Stimulated activated CD4-positive, alpha-beta T cell treated with anti-CD3 and anti-CD28 coated beads, Interleukin-4, amount 100 ng/mL, for 24 hours (primary cell): ENCODE results near the gene CTNNA3.

Source experiments
- DNase-seq: peaks from one replicate; pipeline ENCODE4 v3.0.0-alpha.2; 2020

The CTNNA3 gene

GRCh38 chr10:66717231-66717981, 978.6 kb downstream of the CTNNA3 start:
- no peak for DNase-seq

DNA sequence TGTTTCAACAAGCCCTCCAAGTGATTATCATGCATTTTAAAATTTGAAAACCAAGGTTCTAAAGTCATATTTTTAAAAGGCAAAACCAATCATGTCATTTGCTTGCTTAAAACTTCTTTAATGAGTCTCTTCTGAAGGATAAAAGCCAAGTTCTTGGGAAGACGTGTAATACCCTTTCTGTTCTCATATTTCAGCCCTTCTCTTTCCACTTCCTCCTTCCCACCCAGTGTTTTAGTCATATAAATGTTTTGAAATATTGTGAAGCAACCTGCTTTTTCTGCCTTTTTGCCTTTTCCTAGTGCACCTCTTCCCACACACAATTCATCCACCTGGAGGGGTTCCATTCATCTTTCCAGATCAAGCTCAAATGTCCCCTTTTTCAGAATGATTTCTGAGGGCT, 981.3 kb downstream of the CTNNA3 start:
- no peak for DNase-seq

DNA sequence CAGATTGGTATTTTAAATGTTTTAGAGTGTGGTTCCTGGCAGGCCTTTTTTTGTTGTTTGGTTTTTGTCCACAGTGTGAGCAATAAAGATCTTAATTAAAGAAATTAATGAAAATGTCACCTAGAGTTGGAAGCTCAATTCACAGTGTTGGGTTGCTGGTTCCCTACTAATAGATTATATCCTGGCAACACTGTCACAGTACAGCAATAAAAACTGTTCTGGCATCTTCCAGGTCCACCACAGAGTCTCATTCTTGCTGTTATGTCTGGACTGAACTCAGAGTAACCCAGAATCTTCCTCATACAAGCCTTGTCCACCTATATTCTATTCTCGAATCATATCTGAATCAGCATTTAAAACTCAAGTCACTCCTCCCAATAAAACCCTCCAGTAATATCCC, 982.6 kb downstream of the CTNNA3 start:
- no peak for DNase-seq

DNA sequence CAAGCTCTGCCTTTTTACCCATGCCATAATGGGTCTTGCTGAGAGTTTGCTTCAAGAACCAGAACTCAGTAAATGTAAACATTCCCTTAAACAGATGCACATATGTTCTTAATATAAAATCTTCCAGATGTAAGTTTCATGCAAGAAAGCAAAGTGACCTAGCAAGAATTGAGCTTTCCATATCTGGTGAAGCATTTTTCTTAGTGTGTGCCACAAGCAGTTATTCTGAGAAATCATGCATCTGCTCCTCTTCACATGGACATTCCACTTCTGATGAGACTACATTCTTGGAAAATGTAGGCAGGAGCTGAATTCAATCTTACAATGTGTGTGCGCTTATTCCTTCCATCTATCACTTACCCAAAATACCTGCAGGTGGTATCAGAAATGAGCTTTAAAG, 997.9 kb downstream of the CTNNA3 start:
- no peak for DNase-seq

DNA sequence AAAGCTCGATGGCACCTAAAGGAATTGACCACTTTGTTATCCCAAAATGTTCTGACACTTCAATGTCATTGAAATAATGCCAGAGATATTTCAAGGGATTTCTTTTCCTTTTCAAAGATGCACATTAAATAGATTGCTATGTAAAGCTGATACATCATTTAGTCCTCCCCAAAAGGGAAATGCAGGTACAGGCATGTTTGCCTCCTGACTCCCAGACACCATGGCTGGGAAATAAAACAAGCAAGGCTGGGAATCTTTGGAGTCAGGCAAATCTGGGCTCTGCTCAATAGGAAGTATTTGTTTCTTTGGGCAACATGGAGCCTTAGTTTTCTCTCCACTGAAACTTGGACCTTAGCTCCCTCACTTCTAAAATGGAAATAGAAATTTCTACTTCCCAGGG, 1000.9 kb downstream of the CTNNA3 start:
- DNase-seq: no peak

- no peak for DNase-seq
Observed at GRCh38 chr10:66684581-66684980, 1011.4 kb downstream of the CTNNA3 start.

DNA sequence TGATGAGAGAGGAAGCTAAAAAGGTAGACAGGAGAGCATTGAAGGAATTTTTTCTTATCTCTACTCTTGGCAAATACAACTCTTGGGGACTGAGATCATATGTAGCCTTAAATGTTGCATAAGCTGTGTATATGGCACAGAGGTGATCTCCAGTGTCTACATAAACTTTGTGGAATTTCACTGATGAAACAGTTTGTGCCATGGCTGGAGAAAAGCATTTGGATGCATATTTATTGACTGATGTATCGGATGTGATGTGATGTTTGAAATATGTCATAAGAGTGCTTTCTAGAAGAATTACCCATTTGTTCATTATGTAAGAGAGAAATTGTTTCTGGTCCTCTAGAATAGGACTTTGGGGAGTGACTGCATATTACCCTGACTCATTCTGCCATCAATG, 1015.1 kb downstream of the CTNNA3 start:
- DNase-seq: no peak

GRCh38 chr10:66678521-66678920, 1017.5 kb downstream of the CTNNA3 start:
- DNase-seq: no peak

DNA sequence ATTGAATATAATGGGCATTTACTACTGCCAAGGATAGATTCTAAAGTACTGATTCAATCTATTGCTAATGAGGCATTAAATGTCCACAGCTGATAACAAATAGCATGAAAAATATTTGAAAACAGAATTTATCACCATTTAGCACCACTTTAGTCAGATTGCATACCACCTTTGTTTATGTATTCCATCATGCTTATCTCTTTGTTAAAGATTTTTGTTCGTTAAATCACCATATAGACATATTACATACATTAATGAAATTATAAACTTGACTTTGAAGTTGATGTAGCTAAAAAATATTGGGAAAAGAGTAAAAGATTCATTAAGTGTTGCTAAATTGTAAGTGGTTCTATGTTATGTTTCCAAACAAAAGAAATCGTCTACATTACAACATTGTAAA, 1022.9 kb downstream of the CTNNA3 start:
- DNase-seq: no peak

DNA sequence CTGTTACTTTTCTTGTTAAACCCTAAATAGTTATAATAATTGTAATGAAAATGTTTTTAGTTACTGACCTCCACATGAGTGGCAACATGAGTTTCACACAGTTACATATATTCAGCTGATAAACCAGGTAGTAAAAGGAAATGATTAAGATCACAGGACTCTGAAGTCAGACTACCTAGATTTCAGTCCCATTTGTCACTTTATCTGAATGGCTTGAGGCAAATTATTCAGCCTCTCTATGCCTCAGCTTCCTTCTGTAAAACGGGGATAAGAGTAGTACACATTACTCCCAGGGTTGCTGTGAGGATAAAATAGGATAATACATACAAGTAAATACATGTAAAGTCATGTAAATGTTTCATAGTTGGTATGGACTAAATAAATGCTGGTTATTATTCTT, 1024.4 kb downstream of the CTNNA3 start:
- DNase-seq: no peak

DNA sequence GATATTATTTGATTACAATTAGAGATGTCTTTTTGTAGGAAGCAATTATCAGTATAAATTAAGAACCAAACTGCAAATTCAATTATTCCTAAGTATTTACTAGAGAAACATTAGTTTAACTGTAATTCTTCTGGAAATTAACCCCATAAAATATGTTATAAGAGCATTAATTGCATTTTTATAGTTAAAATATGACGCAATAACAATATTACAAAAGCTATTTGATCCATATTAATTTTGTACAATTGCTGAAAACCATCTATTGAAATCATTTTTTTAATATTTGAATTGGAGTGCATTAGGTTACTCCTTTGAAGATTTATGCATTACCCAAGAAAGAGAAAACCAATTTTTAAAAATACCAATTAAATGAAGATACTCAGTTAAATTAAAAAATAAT, 1024.9 kb downstream of the CTNNA3 start:
- no peak for DNase-seq

DNA sequence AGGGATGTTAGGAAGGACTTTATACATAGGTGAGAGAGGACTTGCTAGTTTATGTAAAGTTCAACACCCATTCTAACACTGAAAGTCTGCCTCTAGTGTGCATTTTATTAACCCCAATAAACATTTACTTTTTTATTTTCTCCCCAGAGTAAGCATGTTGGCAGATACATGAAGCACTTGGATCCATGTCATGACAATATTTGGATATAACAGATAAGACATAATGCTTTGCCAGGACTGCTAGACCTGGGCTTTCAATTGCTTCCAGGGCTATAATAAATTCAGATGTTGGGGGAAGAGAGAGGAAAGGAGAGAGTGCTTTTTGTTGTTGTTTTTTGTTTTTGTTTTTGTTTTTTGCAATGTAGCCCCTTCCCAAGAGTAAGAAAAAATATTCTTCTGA, 1039.5 kb downstream of the CTNNA3 start:
- DNase-seq: no peak

GRCh38 chr10:66654861-66655260, 1041.1 kb downstream of the CTNNA3 start:
- DNase-seq: no peak

- no peak for DNase-seq
Observed at GRCh38 chr10:66651308-66652082, 1044.5 kb downstream of the CTNNA3 start.

- DNase-seq: no peak
Observed at GRCh38 chr10:66649626-66650025, 1046.4 kb downstream of the CTNNA3 start.

DNA sequence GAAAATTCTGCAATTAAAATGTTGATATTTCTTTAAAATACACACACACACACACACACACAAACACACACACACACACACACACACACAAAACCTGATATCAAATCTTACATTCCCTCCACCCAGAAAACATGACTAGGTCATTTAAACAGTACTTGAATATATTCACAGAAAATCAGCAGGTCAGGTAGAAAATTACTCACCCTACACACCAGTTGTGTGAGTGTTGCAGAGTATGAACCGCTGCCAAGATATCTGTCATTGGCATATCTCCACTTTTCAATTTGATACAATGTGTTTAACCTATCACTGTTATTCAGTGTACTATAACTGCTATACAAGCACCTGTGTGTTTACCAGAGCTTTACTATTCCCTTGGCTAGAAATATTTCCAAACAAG, 1053.8 kb downstream of the CTNNA3 start:
- DNase-seq: no peak

GRCh38 chr10:66639371-66639770, 1056.6 kb downstream of the CTNNA3 start:
- no peak for DNase-seq

DNA sequence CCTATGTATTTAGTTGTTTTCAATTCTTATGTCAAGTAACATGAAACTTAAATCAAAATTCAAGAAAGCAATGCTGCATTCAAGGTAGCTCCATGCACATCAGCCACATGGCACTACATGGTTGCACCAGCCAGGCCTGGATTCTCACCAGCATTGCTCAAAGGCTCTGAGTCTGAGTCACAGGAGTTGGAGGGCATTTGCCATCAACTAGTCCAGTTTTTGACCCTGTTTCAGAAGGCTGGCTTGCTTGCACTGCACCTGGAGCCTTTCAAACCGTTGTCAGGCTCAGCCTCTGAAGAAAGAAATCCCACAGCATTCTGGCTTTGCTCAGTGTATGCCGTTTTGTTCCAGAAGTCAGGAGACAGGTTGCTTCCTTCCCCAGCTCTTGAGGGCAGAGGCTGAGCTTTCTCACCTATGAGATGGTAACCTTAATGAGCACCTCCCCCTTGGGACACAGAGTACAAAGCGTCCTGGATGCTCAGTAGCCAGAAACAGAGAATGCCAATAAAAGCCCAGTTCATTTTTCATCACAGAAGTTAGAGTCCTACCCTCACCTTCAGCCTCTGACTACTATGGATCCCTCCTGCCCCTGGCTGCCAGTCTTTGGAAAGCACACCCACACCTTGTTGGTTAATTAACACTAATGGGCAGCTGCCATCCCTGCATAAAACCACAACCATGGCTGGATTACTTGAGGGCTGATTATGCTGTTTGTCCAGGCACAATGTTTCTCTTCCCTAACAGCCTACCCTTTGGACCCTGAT, 1058.5 kb downstream of the CTNNA3 start:
- no peak for DNase-seq

DNA sequence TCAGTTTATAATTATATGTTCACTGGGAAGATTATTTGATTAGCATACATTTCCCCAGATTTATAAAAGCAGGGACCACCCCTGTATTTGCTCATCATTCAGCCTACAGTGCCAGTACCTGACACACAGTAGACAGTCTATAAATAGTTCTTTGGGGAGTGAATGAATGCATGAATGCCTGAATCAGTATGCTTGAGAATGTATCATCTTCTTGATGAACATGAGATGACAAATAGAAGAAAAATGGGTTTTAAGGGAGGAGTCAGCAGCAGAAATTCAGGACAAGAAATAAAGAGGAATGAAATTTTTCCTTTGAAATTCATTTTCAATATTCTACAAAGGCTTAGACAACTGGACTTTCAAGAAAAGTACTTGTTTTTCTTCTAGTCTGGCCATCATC, 1066.0 kb downstream of the CTNNA3 start:
- no peak for DNase-seq

GRCh38 chr10:66627156-66627555, 1068.8 kb downstream of the CTNNA3 start:
- no peak for DNase-seq

DNA sequence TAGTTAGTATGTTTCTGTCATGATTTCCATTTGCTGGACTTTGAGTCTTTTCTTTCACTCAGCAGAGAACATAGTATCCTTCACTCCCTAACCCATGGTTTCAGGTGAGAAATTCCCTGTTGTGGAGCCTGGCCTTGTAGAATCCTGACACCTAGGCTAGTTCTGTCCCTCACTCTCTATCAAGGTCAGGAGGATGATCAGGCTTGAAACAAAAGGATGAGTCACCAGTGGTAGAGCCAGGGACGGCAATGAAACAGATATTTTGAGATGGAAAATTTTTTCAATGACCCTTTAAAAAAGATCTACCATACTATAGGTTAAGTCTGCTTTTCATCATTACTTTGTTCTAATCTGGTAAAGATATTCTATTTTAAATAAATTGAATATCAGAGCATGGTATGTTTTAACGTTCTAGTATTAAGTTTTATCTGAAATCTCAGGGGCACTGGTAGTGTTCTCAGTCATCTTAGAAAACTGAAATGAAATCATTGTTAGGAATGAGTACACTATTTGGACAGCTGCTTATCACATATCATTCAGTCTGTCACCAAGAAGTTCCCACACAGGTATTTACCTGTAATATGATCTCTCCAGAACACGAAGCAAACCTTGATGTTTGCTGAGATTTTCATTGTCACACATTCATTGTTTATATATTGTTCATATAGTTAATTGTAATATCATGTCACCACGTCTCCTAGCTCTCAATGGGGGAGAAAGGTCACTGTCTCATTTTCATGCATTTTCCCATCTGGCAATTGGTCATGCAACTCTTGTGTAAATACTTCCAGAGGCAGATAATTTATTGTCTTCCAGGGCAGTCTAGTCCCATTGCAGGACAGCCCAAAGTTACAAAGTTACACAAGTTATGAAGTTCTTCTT, 1070.0 kb downstream of the CTNNA3 start:
- DNase-seq: no peak

- DNase-seq: no peak
Observed at GRCh38 chr10:66622050-66622449, 1073.9 kb downstream of the CTNNA3 start.

GRCh38 chr10:66604195-66604594, 1091.8 kb downstream of the CTNNA3 start:
- no peak for DNase-seq
